H1 (cell line): Measurements from ENCODE around the gene BEND4. TPM values are rescaled to one million over a fixed set of nuclear protein-coding genes. Genes with fewer than 3 reads are reported as not detected.

Source experiments
- CTCF ChIA-PET: fragments of 300-600 bp; sonication (Branson Sonifier 250); formaldehyde crosslinking; loops from one replicate; lab custom pipeline; 2021; ENCODE audit not compliant: partially characterized antibody; lab: Charles Lee
- POLR2A ChIA-PET: fragments of 300-600 bp; sonication (Branson Sonifier 250); formaldehyde crosslinking; loops from one replicate; lab custom pipeline; 2021; ENCODE audit warnings: inconsistent platforms; ENCODE audit not compliant: partially characterized antibody; lab: Charles Lee
- DNase-seq, 2 experiments: peaks; one replicate each; pipeline versions ENCODE4 v3.0.0 to v3.0.0-alpha.2; 2010 to 2022; ENCODE audit warnings: low spot score in 2 of 2, low read depth in 1 of 2, mixed read lengths in 1 of 2
- FAIRE-seq: peaks from 2 replicates; lab custom pipeline; 2011; peaks lifted over from hg19 to GRCh38; lab: Jason Lieb, UNC
- H2AFZ ChIP-seq: 2 replicates; pipeline ENCODE4 v1.8.1; 2012; ENCODE audit warnings: low read length, inconsistent platforms
- H2AK5ac ChIP-seq: 2 replicates; pipeline ENCODE4 v1.6.1; 2013; ENCODE audit warnings: low read depth, low read length
- H2BK120ac ChIP-seq: replicated peaks from 2 replicates; pipeline ENCODE3; 2013; ENCODE audit warnings: low read depth, low read length, inconsistent platforms
- H2BK12ac ChIP-seq: 2 replicates; pipeline ENCODE4 v1.6.1; 2013; ENCODE audit warnings: low read depth, low read length
- H2BK15ac ChIP-seq: 2 replicates; pipeline ENCODE4 v1.6.1; 2013; ENCODE audit warnings: low read length
- H2BK20ac ChIP-seq: 2 replicates; pipeline ENCODE4 v1.6.1; 2013; ENCODE audit warnings: low read length
- H2BK5ac ChIP-seq: 2 replicates; pipeline ENCODE4 v1.6.1; 2013; ENCODE audit warnings: low read depth, low read length
- H3K14ac ChIP-seq: 2 replicates; pipeline ENCODE4 v1.6.1; 2013; ENCODE audit warnings: inconsistent platforms; ENCODE audit not compliant: insufficient read length
- H3K18ac ChIP-seq: 2 replicates; pipeline ENCODE4 v1.6.1; 2013; ENCODE audit warnings: low read length; ENCODE audit errors: extremely low read depth
- H3K23ac ChIP-seq: 2 replicates; pipeline ENCODE4 v1.6.1; 2013; ENCODE audit warnings: inconsistent platforms; ENCODE audit not compliant: insufficient read length
- H3K23me2 ChIP-seq: 2 replicates; pipeline ENCODE4 v1.6.1; 2013; ENCODE audit warnings: low read depth, low read length
- H3K27ac ChIP-seq: 2 replicates; pipeline ENCODE4 v1.6.1; 2011; ENCODE audit warnings: low read depth, low read length, inconsistent platforms
- H3K27me3 ChIP-seq, 4 experiments: replicated peaks in 1 of 4; 1 replicate in 1 of 4; 2 replicates in 3 of 4; pipeline versions ENCODE4 v1.6.1 to v1.8.1; 2011 to 2013; ENCODE audit warnings: low read length in 3 of 4, mild to moderate bottlenecking in 3 of 4, inconsistent platforms in 2 of 4, mixed read lengths in 2 of 4, moderate library complexity in 1 of 4; ENCODE audit not compliant: control insufficient read depth in 3 of 4, insufficient read depth in 3 of 4; ENCODE audit errors: extremely low read depth in 1 of 4
- H3K36me3 ChIP-seq, 4 experiments: 2 replicates each; pipeline versions ENCODE4 v1.6.1 to v1.8.1; 2011 to 2013; ENCODE audit warnings: mild to moderate bottlenecking in 4 of 4, low read length in 3 of 4, moderate library complexity in 2 of 4, control low read depth in 1 of 4, inconsistent platforms in 1 of 4; ENCODE audit not compliant: insufficient read depth in 4 of 4, control insufficient read depth in 2 of 4
- H3K4ac ChIP-seq: replicated peaks from 2 replicates; pipeline ENCODE3; 2013; ENCODE audit warnings: low read length, low read depth, mixed read lengths, inconsistent platforms; ENCODE audit not compliant: insufficient read length
- H3K4me1 ChIP-seq, 4 experiments: replicated peaks in 1 of 4; 1 replicate in 1 of 4; 2 replicates in 3 of 4; pipeline versions ENCODE4 v1.6.1 to v1.8.1; 2011 to 2013; ENCODE audit warnings: low read length in 3 of 4, inconsistent platforms in 2 of 4, mixed read lengths in 1 of 4; ENCODE audit not compliant: insufficient read depth in 4 of 4, control insufficient read depth in 3 of 4
- H3K4me2 ChIP-seq, 2 experiments: 2 replicates each; pipeline versions ENCODE4 v1.6.1 to v1.8.1; 2011 to 2013; ENCODE audit warnings: low read depth in 2 of 2, low read length in 2 of 2, control low read depth in 1 of 2, inconsistent platforms in 1 of 2, mild to moderate bottlenecking in 1 of 2; ENCODE audit not compliant: insufficient read depth in 1 of 2
- H3K4me3 ChIP-seq, 4 experiments: fragments of 200-600, 300-600 bp in 1 of 4; sonication (generic), shearing (Covaris generic), sonication (Bioruptor Twin) in 1 of 4; 2 replicates each; pipeline versions ENCODE4 v1.5.1 to v1.8.1; 2011 to 2016; ENCODE audit warnings: low read length in 4 of 4, low read depth in 3 of 4, control low read depth in 2 of 4, inconsistent platforms in 2 of 4, mild to moderate bottlenecking in 2 of 4, mixed read lengths in 1 of 4, moderate library complexity in 1 of 4; ENCODE audit not compliant: insufficient read depth in 2 of 4; ENCODE audit errors: extremely low read depth in 1 of 4
- H3K56ac ChIP-seq: replicated peaks from 2 replicates; pipeline ENCODE3; 2013; ENCODE audit warnings: low read depth, mild to moderate bottlenecking, mixed read lengths, low read length, inconsistent platforms; ENCODE audit not compliant: insufficient read length
- H3K79me1 ChIP-seq: 2 replicates; pipeline ENCODE4 v1.6.1; 2013; ENCODE audit warnings: low read depth, low read length, control low read depth
- H3K79me2 ChIP-seq, 2 experiments: 2 replicates each; pipeline versions ENCODE4 v1.6.1 to v1.8.1; 2012 to 2013; ENCODE audit warnings: low read length in 2 of 2, mild to moderate bottlenecking in 2 of 2, inconsistent platforms in 1 of 2; ENCODE audit not compliant: insufficient read depth in 2 of 2, control insufficient read depth in 1 of 2
- H3K9ac ChIP-seq, 4 experiments: replicated peaks in 1 of 4; 1 replicate in 1 of 4; 2 replicates in 3 of 4; pipeline versions ENCODE4 v1.6.1 to v1.8.1; 2011 to 2013; ENCODE audit warnings: low read depth in 3 of 4, low read length in 3 of 4, control low read depth in 2 of 4, mild to moderate bottlenecking in 2 of 4, moderate library complexity in 2 of 4, inconsistent platforms in 1 of 4; ENCODE audit errors: extremely low read depth in 1 of 4
- H3K9me3 ChIP-seq, 2 experiments: 2 replicates each; pipeline versions ENCODE4 v1.6.1 to v1.8.1; 2012 to 2013; ENCODE audit warnings: mild to moderate bottlenecking in 2 of 2, moderate library complexity in 2 of 2, control low read depth in 1 of 2, inconsistent platforms in 1 of 2, low read depth in 1 of 2, low read length in 1 of 2, mixed read lengths in 1 of 2; ENCODE audit not compliant: insufficient read depth in 2 of 2
- H4K20me1 ChIP-seq, 2 experiments: replicated peaks in 1 of 2; 2 replicates each; pipeline versions ENCODE3 to v1.8.1; 2011 to 2013; ENCODE audit warnings: inconsistent platforms in 2 of 2, low read length in 2 of 2, mild to moderate bottlenecking in 1 of 2; ENCODE audit not compliant: insufficient read depth in 2 of 2, control insufficient read depth in 1 of 2
- H4K5ac ChIP-seq: 2 replicates; pipeline ENCODE4 v1.6.1; 2013; ENCODE audit warnings: low read length, low read depth, mixed read lengths, inconsistent platforms; ENCODE audit not compliant: insufficient read length
- H4K8ac ChIP-seq: 2 replicates; pipeline ENCODE4 v1.8.0; 2013; ENCODE audit warnings: mild to moderate bottlenecking, moderate library complexity, low read length, inconsistent platforms; ENCODE audit not compliant: insufficient read depth; ENCODE audit errors: extremely low read depth
- H4K91ac ChIP-seq: replicated peaks from 2 replicates; pipeline ENCODE3; 2013; ENCODE audit warnings: low read length, mixed read lengths, inconsistent platforms; ENCODE audit not compliant: insufficient read length
- ASH2L ChIP-seq: fragments of 200-600, 300-600 bp; sonication (generic); IDR thresholded peaks from one replicate; pipeline ENCODE4 v1.7.1; 2017; ENCODE audit warnings: low read length
- BCL11A ChIP-seq, 2 experiments: IDR thresholded peaks; one replicate each; pipeline ENCODE4 v1.6.1; 2011; ENCODE audit warnings: low read depth in 2 of 2, low read length in 2 of 2, mild to moderate bottlenecking in 2 of 2
- CBX5 ChIP-seq: fragments of 300-800, 300-1000 bp; sonication (generic); IDR thresholded peaks from 2 replicates; pipeline ENCODE4 v1.7.1; 2016; ENCODE audit warnings: antibody characterized with exemption, low read length, low read depth
- CBX8 ChIP-seq: fragments of 300-800, 300-1000 bp; sonication (generic); IDR thresholded peaks from 2 replicates; pipeline ENCODE4 v1.7.1; 2016; ENCODE audit warnings: low read depth, low read length, borderline replicate concordance
- CHD1 ChIP-seq: IDR thresholded peaks from 2 replicates; pipeline ENCODE4 v1.6.1; 2012; ENCODE audit warnings: low read depth, low read length, improper control_type of control experiment
- CHD2 ChIP-seq: IDR thresholded peaks from 2 replicates; pipeline ENCODE4 v1.6.1; 2012; ENCODE audit warnings: low read length, improper control_type of control experiment
- E2F6 ChIP-seq: IDR thresholded peaks from 2 replicates; pipeline ENCODE4 v1.6.1; 2012; ENCODE audit warnings: inconsistent platforms
- MAFK ChIP-seq: IDR thresholded peaks from 2 replicates; pipeline ENCODE4 v1.6.1; 2012; ENCODE audit warnings: low read depth, mild to moderate bottlenecking, improper control_type of control experiment, low read length
- NRF1 ChIP-seq: IDR thresholded peaks from 2 replicates; pipeline ENCODE4 v1.6.1; 2011; ENCODE audit warnings: mild to moderate bottlenecking, low read depth, low read length, improper control_type of control experiment
- POLR2AphosphoS5 ChIP-seq: IDR thresholded peaks from 2 replicates; pipeline ENCODE4 v1.6.1; 2011; ENCODE audit warnings: low read depth, low read length
- RNF2 ChIP-seq: fragments of 200-900, 300-1000 bp; sonication (generic); IDR thresholded peaks from 2 replicates; pipeline ENCODE4 v1.7.1; 2016; ENCODE audit warnings: borderline replicate concordance, low read depth, mild to moderate bottlenecking, antibody characterized with exemption, low read length; ENCODE audit not compliant: poor library complexity, severe bottlenecking; ENCODE audit errors: missing control alignments
- SAP30 ChIP-seq: fragments of 300-600 bp; sonication (generic); IDR thresholded peaks from 2 replicates; pipeline ENCODE4 v1.7.1; 2012; ENCODE audit warnings: low read length, moderate library complexity, mild to moderate bottlenecking, inconsistent platforms; ENCODE audit not compliant: insufficient read depth, insufficient replicate concordance
- TAF1 ChIP-seq: IDR thresholded peaks from 2 replicates; pipeline ENCODE4 v1.6.1; 2011; ENCODE audit warnings: mild to moderate bottlenecking, low read depth, low read length
- TAF7 ChIP-seq: optimal IDR thresholded peaks from 2 replicates; pipeline ENCODE3; 2011; ENCODE audit warnings: low read depth, mild to moderate bottlenecking, inconsistent platforms, low read length, moderate library complexity, borderline replicate concordance
- WGBS, 2 experiments: shearing (Covaris generic) in 1 of 2; methylation state at CpG; one replicate each; pipeline versions ENCODE4 v1.1.6 to v1.1.7; 2013 to 2015; ENCODE audit warnings: low lambda C conversion rate in 2 of 2, mixed read lengths in 2 of 2, inconsistent platforms in 1 of 2, low coverage in 1 of 2, missing lambda C conversion rate in 1 of 2; ENCODE audit not compliant: insufficient replicate concordance in 2 of 2, insufficient coverage in 1 of 2, insufficient read length in 1 of 2; ENCODE audit errors: extremely low coverage in 1 of 2, missing lambda C conversion rate in 1 of 2; 5-methylcytosine and 5-hydroxymethylcytosine counted together
- polyA plus RNA-seq, 7 experiments: library from polyadenylated mRNA; depleted of rRNA in 3 of 7; stranded (reverse) in 5 of 7; unstranded in 2 of 7; fragments of >200 nt in 5 of 7; fragments of 200-250 nt in 2 of 7; gene quantifications; 1 replicate in 5 of 7; 2 replicates in 1 of 7; 4 replicates in 1 of 7; pipeline versions ENCODE4 v1.2.1 to v1.2.3, GENCODE V29; 2011 to 2013; ENCODE audit warnings: missing spikeins in 2 of 7, mixed read lengths in 2 of 7
- total RNA-seq: library from RNA; stranded (reverse); fragmentation: NEBNext Ultra II Directional; extraction: Animal tissue kit (Norgen Biotek cat#: 25700); gene quantifications from 2 replicates; pipeline ENCODE4 v1.2.1, GENCODE V29; 2021

Gene BEND4
- total and polyA plus RNA-seq, 2 of the 8 experiments (the other 6 are each of a cell fraction or from before 2014, with no cell fraction given), result 12.2 to 45.4 TPM

- no peak overlapping the region for H2BK120ac ChIP-seq
- no peak overlapping the region for H2BK12ac ChIP-seq
- no peak overlapping the region for H4K8ac ChIP-seq
- no peak overlapping the region for H2AFZ ChIP-seq
- H3K23me2 ChIP-seq, result no peaks in the 10 kb centered on the region
- no peaks in the 10 kb centered on the region for H3K79me1 ChIP-seq
- H3K9me3 ChIP-seq, result no peaks in the 10 kb centered on the region
- ChIA-PET CTCF (interaction anchor here (0.7 to 1.5 kb wide), 5 partner anchors 9 to 159 kb away, joined by 3 to 5 read pairs (median 4); no protein-coding TSS in a partner anchor), POLR2A (no interaction called here)
- DNase-seq, result no peak
- H2BK5ac ChIP-seq, result no peak overlapping the region
- no peak overlapping the region for H4K91ac ChIP-seq
- no peak overlapping the region for H4K5ac ChIP-seq
- no peak overlapping the region for H3K4me2 ChIP-seq
- FAIRE-seq, result no peak
- no peak overlapping the region for H3K56ac ChIP-seq
- H3K27me3 ChIP-seq, result no peaks in the 10 kb centered on the region
- no peak overlapping the region for H3K9ac ChIP-seq
- H3K27ac ChIP-seq, result no peak overlapping the region
- H3K79me2 ChIP-seq, result no peaks in the 10 kb centered on the region; a peak in 1 of 4 replicates
- H3K18ac ChIP-seq, result no peak overlapping the region
- peaks cover 5 to 39% (median 11%) of the 10 kb centered on the region in 4 experiments; a peak in 7 of 8 replicates for H3K36me3 ChIP-seq
- H2BK20ac ChIP-seq, result no peak overlapping the region
- H2AK5ac ChIP-seq, result no peak overlapping the region
- no peak overlapping the region for H3K4me3 ChIP-seq
- 91% methylated on average over 4 of the region's 4 CpGs; no CpG with 5 or more reads in 1 of the 2 experiments for WGBS, 2 experiments
- no peak overlapping the region for H3K14ac ChIP-seq
- no peak overlapping the region for H3K23ac ChIP-seq
- no peak overlapping the region for H3K4ac ChIP-seq
- H2BK15ac ChIP-seq, result no peak overlapping the region
- peaks cover 0 to 7% (median 3%) of the 10 kb centered on the region in 4 experiments; a peak in 3 of 7 replicates for H3K4me1 ChIP-seq
- peaks cover 0 to 3% of the 10 kb centered on the region in 2 experiments for H4K20me1 ChIP-seq
- TF ChIP-seq TAF7, result no peak
- TF ChIP-seq NRF1, result no peak
- TF ChIP-seq CBX5, result no peak
- TF ChIP-seq CBX8, result no peak
- TF ChIP-seq E2F6, result no peak
- TF ChIP-seq CHD2, result no peak
- TF ChIP-seq POLR2AphosphoS5, result no peak
- no peak for TF ChIP-seq TAF1
- no peak for TF ChIP-seq SAP30
- no peak for TF ChIP-seq MAFK
- TF ChIP-seq RNF2, result no peak
- TF ChIP-seq BCL11A (IDR thresholded peaks at IDR 0.05; ENCODE audit: low read depth in 2 of 2, low read length in 2 of 2), result no peak
- TF ChIP-seq CHD1, result no peak
- no peak for TF ChIP-seq ASH2L
Measured at GRCh38 chr4:42122237-42122636, 30.2 kb downstream of the BEND4 start.
